ENCODE results near the gene PIGU.

The PIGU gene

GRCh38 chr20:34705397-34706301 lies 28.8 kb upstream of the PIGU start:
- Histone ChIP-seq H3K36me3 (ENCODE audit: control insufficient read depth in 1 of 2, insufficient read depth in 2 of 2, low read length in 2 of 2) (no peaks in the 10 kb centered on the region), H3K9me3 (ENCODE audit: control insufficient read depth in 1 of 2, low read length in 2 of 2) (no peaks in the 10 kb centered on the region), H3K27ac (ENCODE audit: low read length) (peak overlapping the region; percentile 96), H3K4me1 (ENCODE audit: control insufficient read depth in 1 of 2, insufficient read depth in 2 of 2, low read length in 2 of 2) (peaks cover 17 to 35% of the 10 kb centered on the region in 2 donors), H3K27me3 (ENCODE audit: low read depth, low read length) (no peaks in the 10 kb centered on the region), H3K4me3 (ENCODE audit: low read depth in 1 of 2, low read length in 2 of 2) (peak overlapping the region; percentile 77 to 82)

GRCh38 chr20:34705008-34705396 lies 28.1 kb upstream of the PIGU start:
- Histone ChIP-seq H3K27ac (ENCODE audit: low read length) (peak overlapping the region; percentile 96), H3K4me3 (ENCODE audit: low read depth in 1 of 2, low read length in 2 of 2) (peak overlapping the region; percentile 77 to 82), H3K27me3 (ENCODE audit: low read depth, low read length) (no peaks in the 10 kb centered on the region), H3K36me3 (ENCODE audit: control insufficient read depth in 1 of 2, insufficient read depth in 2 of 2, low read length in 2 of 2) (no peaks in the 10 kb centered on the region), H3K4me1 (ENCODE audit: control insufficient read depth in 1 of 2, insufficient read depth in 2 of 2, low read length in 2 of 2) (peaks cover 17 to 31% of the 10 kb centered on the region in 2 donors), H3K9me3 (ENCODE audit: control insufficient read depth in 1 of 2, low read length in 2 of 2) (no peaks in the 10 kb centered on the region)

GRCh38 chr20:34704177-34705007 lies 27.5 kb upstream of the PIGU start, which contains the start of gene TP53INP2:
TSS of gene TP53INP2 (plus strand) at chr20:34704344. CDS start at chr20:34708740, 4,396 bp downstream.
- Histone ChIP-seq H3K36me3 (ENCODE audit: control insufficient read depth in 1 of 2, insufficient read depth in 2 of 2, low read length in 2 of 2) (no peaks in the 10 kb centered on the region), H3K4me3 (ENCODE audit: low read depth in 1 of 2, low read length in 2 of 2) (peak within 1 kb of the TSS; percentile 77 to 82), H3K9me3 (ENCODE audit: control insufficient read depth in 1 of 2, low read length in 2 of 2) (no peaks in the 10 kb centered on the region), H3K4me1 (ENCODE audit: control insufficient read depth in 1 of 2, insufficient read depth in 2 of 2, low read length in 2 of 2) (peaks cover 17 to 31% of the 10 kb centered on the region in 2 donors), H3K27me3 (ENCODE audit: low read depth, low read length) (no peaks in the 10 kb centered on the region), H3K27ac (ENCODE audit: low read length) (peak within 1 kb of the TSS; percentile 96)

DNA sequence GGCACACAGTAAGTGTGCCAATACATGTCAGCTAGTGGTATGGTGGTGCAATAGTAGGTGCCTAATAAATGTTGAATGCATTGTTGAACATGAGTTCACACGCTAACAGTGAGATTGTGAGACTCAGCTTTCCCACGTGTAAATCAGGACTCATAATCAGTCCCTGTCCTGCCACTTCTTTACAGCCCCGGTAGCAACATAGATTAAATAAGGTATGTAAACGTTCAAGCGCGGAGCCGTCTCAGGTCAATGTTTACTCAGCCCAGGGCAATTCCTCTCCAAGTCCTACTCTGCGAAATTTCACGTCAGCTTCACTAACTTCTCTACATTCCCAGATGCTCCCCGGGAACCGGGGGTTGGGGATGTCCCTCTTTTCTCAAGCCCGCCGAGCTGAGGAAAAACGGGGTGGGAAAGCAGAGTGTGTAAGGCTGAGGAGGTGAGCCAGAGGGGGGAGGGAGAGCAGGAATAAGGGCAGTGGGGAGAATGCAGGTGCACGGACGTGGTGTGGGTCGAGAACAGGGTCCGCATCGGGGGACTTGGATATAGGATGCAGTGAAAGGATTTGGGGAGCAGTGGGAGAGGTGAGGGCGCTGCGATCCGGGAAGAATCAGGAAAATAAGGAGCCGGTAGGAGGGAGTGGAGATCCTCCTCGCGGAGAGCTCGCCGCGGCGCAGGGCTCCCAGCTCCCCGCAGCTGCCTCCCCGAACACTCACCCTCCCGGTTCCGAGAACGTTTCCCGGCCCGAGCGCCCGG lies 26.7 kb upstream of the PIGU start:
- Histone ChIP-seq H3K9me3 (ENCODE audit: control insufficient read depth in 1 of 2, low read length in 2 of 2) (no peaks in the 10 kb centered on the region), H3K36me3 (ENCODE audit: control insufficient read depth in 1 of 2, insufficient read depth in 2 of 2, low read length in 2 of 2) (no peaks in the 10 kb centered on the region), H3K27me3 (ENCODE audit: low read depth, low read length) (no peaks in the 10 kb centered on the region), H3K27ac (ENCODE audit: low read length) (peak overlapping the region; percentile 86), H3K4me3 (ENCODE audit: low read depth in 1 of 2, low read length in 2 of 2) (peak overlapping the region; percentile 77 to 82), H3K4me1 (ENCODE audit: control insufficient read depth in 1 of 2, insufficient read depth in 2 of 2, low read length in 2 of 2) (peaks cover 17 to 29% of the 10 kb centered on the region in 2 donors)

DNA sequence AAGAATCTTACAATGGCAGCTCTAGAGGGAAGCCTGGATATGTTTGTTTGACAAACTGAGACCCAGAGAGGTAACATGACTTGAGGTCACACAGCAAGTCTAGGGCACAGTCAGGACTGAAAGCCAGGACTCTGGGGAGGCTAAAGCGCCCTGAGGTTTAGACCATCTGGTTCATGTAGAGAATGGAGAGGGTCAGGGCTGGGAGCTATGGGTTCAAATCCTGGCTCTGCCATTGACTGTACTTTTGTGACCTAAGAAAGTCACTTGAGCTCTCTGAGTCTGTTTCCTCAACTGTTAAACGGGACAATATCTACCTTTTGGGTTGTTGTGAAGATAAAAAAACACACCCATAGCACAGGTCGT lies 26.1 kb upstream of the PIGU start:
- Histone ChIP-seq H3K4me1 (ENCODE audit: control insufficient read depth in 1 of 2, insufficient read depth in 2 of 2, low read length in 2 of 2) (peaks cover 17 to 25% of the 10 kb centered on the region in 2 donors), H3K27me3 (ENCODE audit: low read depth, low read length) (no peaks in the 10 kb centered on the region), H3K27ac (ENCODE audit: low read length) (no peak overlapping the region), H3K9me3 (ENCODE audit: control insufficient read depth in 1 of 2, low read length in 2 of 2) (no peaks in the 10 kb centered on the region), H3K36me3 (ENCODE audit: control insufficient read depth in 1 of 2, insufficient read depth in 2 of 2, low read length in 2 of 2) (no peaks in the 10 kb centered on the region), H3K4me3 (ENCODE audit: low read depth in 1 of 2, low read length in 2 of 2) (peak overlapping the region; percentile 77 to 82)

GRCh38 chr20:34701405-34702085 lies 24.7 kb upstream of the PIGU start:
- H3K27me3 ChIP-seq (ENCODE audit: low read depth, low read length) = no peaks in the 10 kb centered on the region
- H3K36me3 ChIP-seq (ENCODE audit: control insufficient read depth in 1 of 2, insufficient read depth in 2 of 2, low read length in 2 of 2) = no peaks in the 10 kb centered on the region
- peaks cover 17 to 18% of the 10 kb centered on the region in 2 donors for H3K4me1 ChIP-seq (ENCODE audit: control insufficient read depth in 1 of 2, insufficient read depth in 2 of 2, low read length in 2 of 2)
- no peak overlapping the region for H3K4me3 ChIP-seq (ENCODE audit: low read depth in 1 of 2, low read length in 2 of 2)
- no peaks in the 10 kb centered on the region for H3K9me3 ChIP-seq (ENCODE audit: control insufficient read depth in 1 of 2, low read length in 2 of 2)
- no peak overlapping the region for H3K27ac ChIP-seq (ENCODE audit: low read length)

DNA sequence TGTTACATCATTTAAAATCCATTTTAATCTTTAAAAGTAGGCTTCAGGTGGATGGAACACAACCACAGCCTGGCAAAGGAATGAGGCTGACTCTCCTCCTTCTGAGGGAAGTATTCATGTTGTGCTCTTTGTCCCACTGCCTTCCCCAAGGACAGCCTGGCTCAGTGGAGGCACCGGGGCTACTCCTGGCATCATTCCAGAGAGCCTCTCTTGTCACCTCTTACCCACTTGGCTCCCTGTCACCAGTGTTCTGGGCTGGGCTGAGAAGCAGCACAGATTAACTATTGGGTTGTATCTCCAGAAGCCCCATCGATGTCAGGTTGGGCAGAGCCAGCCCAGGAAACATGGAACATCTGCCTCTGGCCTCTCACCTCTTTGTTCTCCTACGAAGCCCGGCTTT lies 16.5 kb upstream of the PIGU start:
- H3K4me3 ChIP-seq (ENCODE audit: low read depth in 1 of 2, low read length in 2 of 2) = no peak overlapping the region
- H3K27ac ChIP-seq (ENCODE audit: low read length) = no peak overlapping the region
- H3K9me3 ChIP-seq (ENCODE audit: control insufficient read depth in 1 of 2, low read length in 2 of 2) = no peaks in the 10 kb centered on the region
- no peaks in the 10 kb centered on the region for H3K27me3 ChIP-seq (ENCODE audit: low read depth, low read length)
- no peaks in the 10 kb centered on the region for H3K36me3 ChIP-seq (ENCODE audit: control insufficient read depth in 1 of 2, insufficient read depth in 2 of 2, low read length in 2 of 2)
- H3K4me1 ChIP-seq (ENCODE audit: control insufficient read depth in 1 of 2, insufficient read depth in 2 of 2, low read length in 2 of 2) = no peaks in the 10 kb centered on the region

DNA sequence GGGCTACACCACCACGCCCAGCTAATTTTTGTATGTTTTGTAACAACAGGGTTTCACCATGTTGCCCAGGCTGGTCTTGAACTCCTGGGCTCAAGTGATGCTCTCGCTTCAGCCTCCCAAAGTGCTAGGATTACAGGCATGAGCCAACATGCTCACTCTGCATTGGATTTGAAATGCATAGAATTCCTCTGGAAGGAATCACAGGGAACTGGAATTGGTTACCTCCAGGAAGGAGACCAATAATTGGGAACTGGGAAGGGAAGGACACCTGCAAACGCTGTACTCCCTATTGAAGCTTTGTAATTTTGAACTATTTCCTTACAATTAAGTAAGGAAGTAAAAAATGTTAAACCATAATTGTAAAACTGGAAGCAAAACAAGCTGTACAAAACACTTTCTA lies 14.9 kb upstream of the PIGU start:
- H3K4me1 ChIP-seq (ENCODE audit: control insufficient read depth in 1 of 2, insufficient read depth in 2 of 2, low read length in 2 of 2) = no peaks in the 10 kb centered on the region
- H3K4me3 ChIP-seq (ENCODE audit: low read depth in 1 of 2, low read length in 2 of 2) = no peak overlapping the region
- H3K27me3 ChIP-seq (ENCODE audit: low read depth, low read length) = no peaks in the 10 kb centered on the region
- no peaks in the 10 kb centered on the region for H3K9me3 ChIP-seq (ENCODE audit: control insufficient read depth in 1 of 2, low read length in 2 of 2)
- no peaks in the 10 kb centered on the region for H3K36me3 ChIP-seq (ENCODE audit: control insufficient read depth in 1 of 2, insufficient read depth in 2 of 2, low read length in 2 of 2)
- H3K27ac ChIP-seq (ENCODE audit: low read length) = no peak overlapping the region

GRCh38 chr20:34689486-34689885 lies 12.6 kb upstream of the PIGU start:
- Histone ChIP-seq H3K9me3 (ENCODE audit: control insufficient read depth in 1 of 2, low read length in 2 of 2) (no peaks in the 10 kb centered on the region), H3K27me3 (ENCODE audit: low read depth, low read length) (no peaks in the 10 kb centered on the region), H3K4me3 (ENCODE audit: low read depth in 1 of 2, low read length in 2 of 2) (no peak overlapping the region), H3K36me3 (ENCODE audit: control insufficient read depth in 1 of 2, insufficient read depth in 2 of 2, low read length in 2 of 2) (no peaks in the 10 kb centered on the region), H3K27ac (ENCODE audit: low read length) (no peak overlapping the region), H3K4me1 (ENCODE audit: control insufficient read depth in 1 of 2, insufficient read depth in 2 of 2, low read length in 2 of 2) (no peaks in the 10 kb centered on the region)

GRCh38 chr20:34683667-34684066 lies 6.8 kb upstream of the PIGU start:
- Histone ChIP-seq H3K27me3 (ENCODE audit: low read depth, low read length) (no peaks in the 10 kb centered on the region), H3K4me1 (ENCODE audit: control insufficient read depth in 1 of 2, insufficient read depth in 2 of 2, low read length in 2 of 2) (no peaks in the 10 kb centered on the region), H3K36me3 (ENCODE audit: control insufficient read depth in 1 of 2, insufficient read depth in 2 of 2, low read length in 2 of 2) (no peaks in the 10 kb centered on the region), H3K9me3 (ENCODE audit: control insufficient read depth in 1 of 2, low read length in 2 of 2) (no peaks in the 10 kb centered on the region), H3K4me3 (ENCODE audit: low read depth in 1 of 2, low read length in 2 of 2) (no peak overlapping the region), H3K27ac (ENCODE audit: low read length) (no peak overlapping the region)
